Right atrium auricular region (tissue), 2 donors: ENCODE data around the gene TMEM117. TPM values are rescaled to one million over a fixed set of nuclear protein-coding genes. Genes with fewer than 3 reads are reported as not detected.

Experiments used
- DNase-seq: peaks from one replicate; pipeline ENCODE4 v3.0.0-alpha.2; 2019; ENCODE audit warnings: low spot score
- H3K27ac ChIP-seq, 2 donors: fragments of 200-600 bp; sonication (generic); 1 replicate in 1 of 2; 2 replicates in 1 of 2; pipeline ENCODE4 v1.5.1; 2016 to 2019
- H3K27me3 ChIP-seq, 2 donors: fragments of 200-600 bp; sonication (generic); one replicate each; pipeline versions ENCODE4 v1.5.1 to v1.6.0; 2017 to 2019
- H3K36me3 ChIP-seq: fragments of 200-600 bp; sonication (generic); one replicate; pipeline ENCODE4 v1.5.1; 2016
- H3K4me1 ChIP-seq, 2 donors: fragments of 200-600 bp; sonication (generic); one replicate each; pipeline versions ENCODE4 v1.5.1 to v1.6.0; 2017 to 2019
- H3K4me3 ChIP-seq, 2 donors: fragments of 200-600 bp; sonication (generic); 1 replicate in 1 of 2; 2 replicates in 1 of 2; pipeline ENCODE4 v1.5.1; 2017 to 2019; ENCODE audit warnings: mild to moderate bottlenecking in 1 of 2, moderate library complexity in 1 of 2
- H3K9me3 ChIP-seq, 2 donors: fragments of 200-600 bp; sonication (generic); one replicate each; pipeline ENCODE4 v1.5.1; 2019
- total RNA-seq, 2 donors: library from RNA; depleted of rRNA; stranded (reverse); fragments of >200 nt; gene quantifications; one replicate each; pipeline ENCODE4 v1.1.0, GENCODE V29; 2016
- TF ChIP-seq, protein P1 (sequence below), 2 donors: fragments of 200-600 bp; sonication (generic); IDR thresholded peaks; one replicate each; pipeline ENCODE4 v1.5.1; 2019; ENCODE audit warnings: antibody characterized with exemption in 2 of 2

The TMEM117 gene
- total RNA-seq, 2 donors from 2014 or later = 10.8 to 24.1 TPM

- Histone ChIP-seq H3K4me1 (no peaks in the 10 kb centered on the region), H3K27me3 (no peaks in the 10 kb centered on the region), H3K9me3 (no peaks in the 10 kb centered on the region), H3K4me3 (no peak overlapping the region), H3K27ac (no peak overlapping the region), H3K36me3 (no peaks in the 10 kb centered on the region)
- TF ChIP-seq, protein P1, sequence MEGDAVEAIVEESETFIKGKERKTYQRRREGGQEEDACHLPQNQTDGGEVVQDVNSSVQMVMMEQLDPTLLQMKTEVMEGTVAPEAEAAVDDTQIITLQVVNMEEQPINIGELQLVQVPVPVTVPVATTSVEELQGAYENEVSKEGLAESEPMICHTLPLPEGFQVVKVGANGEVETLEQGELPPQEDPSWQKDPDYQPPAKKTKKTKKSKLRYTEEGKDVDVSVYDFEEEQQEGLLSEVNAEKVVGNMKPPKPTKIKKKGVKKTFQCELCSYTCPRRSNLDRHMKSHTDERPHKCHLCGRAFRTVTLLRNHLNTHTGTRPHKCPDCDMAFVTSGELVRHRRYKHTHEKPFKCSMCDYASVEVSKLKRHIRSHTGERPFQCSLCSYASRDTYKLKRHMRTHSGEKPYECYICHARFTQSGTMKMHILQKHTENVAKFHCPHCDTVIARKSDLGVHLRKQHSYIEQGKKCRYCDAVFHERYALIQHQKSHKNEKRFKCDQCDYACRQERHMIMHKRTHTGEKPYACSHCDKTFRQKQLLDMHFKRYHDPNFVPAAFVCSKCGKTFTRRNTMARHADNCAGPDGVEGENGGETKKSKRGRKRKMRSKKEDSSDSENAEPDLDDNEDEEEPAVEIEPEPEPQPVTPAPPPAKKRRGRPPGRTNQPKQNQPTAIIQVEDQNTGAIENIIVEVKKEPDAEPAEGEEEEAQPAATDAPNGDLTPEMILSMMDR (IDR thresholded peaks at IDR 0.05) = no peak
- no peak for DNase-seq
Observed at GRCh38 chr12:44002607-44003006, 166.7 kb downstream of the TMEM117 start.

DNA sequence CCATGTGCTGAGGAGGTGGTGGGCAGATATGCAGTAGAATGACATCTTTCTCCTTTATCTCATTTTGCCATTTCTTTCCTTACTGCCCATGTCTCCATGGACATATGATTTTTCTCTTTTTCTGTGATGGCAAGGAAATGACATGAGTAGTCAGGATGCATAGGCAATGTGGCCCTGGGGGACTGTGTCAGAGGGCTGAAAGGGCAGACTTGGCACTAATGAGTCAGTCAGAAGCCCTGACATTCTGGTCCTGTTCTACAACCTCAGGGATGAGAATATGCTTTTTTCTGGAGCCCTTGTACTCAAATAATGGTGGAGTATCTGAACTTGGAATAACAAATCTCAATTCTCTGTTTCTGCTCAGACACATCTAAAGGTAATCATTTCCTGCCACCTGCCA is 167.8 kb downstream of the TMEM117 start:
- DNase-seq = no peak
- H3K4me3 ChIP-seq = no peak overlapping the region
- H3K4me1 ChIP-seq = no peaks in the 10 kb centered on the region
- no peaks in the 10 kb centered on the region for H3K36me3 ChIP-seq
- peaks cover 0 to 4% of the 10 kb centered on the region in 2 donors for H3K9me3 ChIP-seq
- no peak overlapping the region for H3K27ac ChIP-seq
- TF ChIP-seq, protein P1 (IDR thresholded peaks at IDR 0.05) = no peak
- no peaks in the 10 kb centered on the region for H3K27me3 ChIP-seq

GRCh38 chr12:44015333-44015941 is 179.6 kb downstream of the TMEM117 start:
- H3K27me3 ChIP-seq = no peaks in the 10 kb centered on the region
- H3K9me3 ChIP-seq = no peaks in the 10 kb centered on the region
- H3K27ac ChIP-seq = no peak overlapping the region
- H3K36me3 ChIP-seq = no peaks in the 10 kb centered on the region
- no peak overlapping the region for H3K4me3 ChIP-seq
- TF ChIP-seq, protein P1 (IDR thresholded peaks at IDR 0.05) = peak in 1 of 2 donors; percentile 69
- peaks cover 0 to 8% of the 10 kb centered on the region in 2 donors for H3K4me1 ChIP-seq
- no peak for DNase-seq

DNA sequence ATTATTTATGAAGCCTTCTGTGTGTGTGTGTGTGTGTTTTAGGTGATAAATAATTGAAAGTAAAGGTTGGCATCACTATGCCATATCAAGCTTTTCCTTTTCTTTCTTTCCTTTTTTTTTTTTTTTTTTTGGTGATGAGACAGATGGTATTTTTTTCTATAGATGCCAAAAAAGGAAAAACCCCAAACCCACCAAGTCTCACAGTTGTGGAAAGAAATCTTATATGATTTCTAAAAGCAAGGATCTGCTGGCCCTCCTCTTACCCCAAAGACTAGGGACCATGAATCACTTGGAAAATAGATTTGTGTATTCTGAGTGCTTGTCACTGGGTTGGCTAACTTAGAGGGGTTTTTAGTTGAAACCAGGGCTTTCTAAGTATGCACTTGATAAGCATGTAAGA is 181.3 kb downstream of the TMEM117 start:
- no peak for DNase-seq
- Histone ChIP-seq H3K4me3 (no peak overlapping the region), H3K27ac (no peak overlapping the region), H3K36me3 (no peaks in the 10 kb centered on the region), H3K9me3 (no peaks in the 10 kb centered on the region), H3K27me3 (no peaks in the 10 kb centered on the region), H3K4me1 (peaks cover 0 to 8% of the 10 kb centered on the region in 2 donors)
- TF ChIP-seq, protein P1 (IDR thresholded peaks at IDR 0.05) = no peak

GRCh38 chr12:44019118-44019517 is 183.2 kb downstream of the TMEM117 start:
- H3K36me3 ChIP-seq = no peaks in the 10 kb centered on the region
- no peaks in the 10 kb centered on the region for H3K9me3 ChIP-seq
- H3K27ac ChIP-seq = no peak overlapping the region
- H3K4me3 ChIP-seq = no peak overlapping the region
- TF ChIP-seq, protein P1 (IDR thresholded peaks at IDR 0.05) = no peak
- H3K27me3 ChIP-seq = no peaks in the 10 kb centered on the region
- DNase-seq = no peak
- peaks cover 0 to 8% of the 10 kb centered on the region in 2 donors for H3K4me1 ChIP-seq

DNA sequence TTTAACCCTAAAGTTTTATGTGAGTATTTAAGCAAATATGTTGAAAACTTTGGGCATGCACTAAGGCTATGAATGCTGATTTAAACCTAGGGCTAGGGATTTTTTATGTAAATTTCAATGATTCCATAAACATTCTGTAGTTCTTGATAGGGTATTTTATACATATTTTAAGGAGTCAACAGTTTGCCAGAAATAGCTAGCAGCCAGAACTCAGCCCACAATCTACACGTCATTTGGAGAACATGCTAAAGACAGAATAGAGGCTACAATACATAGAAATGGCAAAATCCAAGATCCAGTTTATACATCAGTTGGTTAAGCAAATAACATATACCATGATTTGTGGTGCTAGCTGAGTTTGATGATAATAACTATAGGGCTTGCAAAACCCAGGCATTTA is 184.7 kb downstream of the TMEM117 start:
- no peaks in the 10 kb centered on the region for H3K9me3 ChIP-seq
- H3K4me3 ChIP-seq = no peak overlapping the region
- H3K36me3 ChIP-seq = no peaks in the 10 kb centered on the region
- DNase-seq = no peak
- H3K27ac ChIP-seq = no peak overlapping the region
- no peaks in the 10 kb centered on the region for H3K27me3 ChIP-seq
- H3K4me1 ChIP-seq = peaks cover 0 to 5% of the 10 kb centered on the region in 2 donors
- TF ChIP-seq, protein P1 (IDR thresholded peaks at IDR 0.05) = no peak
